ENCODE results near the gene MFSD12.

MFSD12 gene

DNA sequence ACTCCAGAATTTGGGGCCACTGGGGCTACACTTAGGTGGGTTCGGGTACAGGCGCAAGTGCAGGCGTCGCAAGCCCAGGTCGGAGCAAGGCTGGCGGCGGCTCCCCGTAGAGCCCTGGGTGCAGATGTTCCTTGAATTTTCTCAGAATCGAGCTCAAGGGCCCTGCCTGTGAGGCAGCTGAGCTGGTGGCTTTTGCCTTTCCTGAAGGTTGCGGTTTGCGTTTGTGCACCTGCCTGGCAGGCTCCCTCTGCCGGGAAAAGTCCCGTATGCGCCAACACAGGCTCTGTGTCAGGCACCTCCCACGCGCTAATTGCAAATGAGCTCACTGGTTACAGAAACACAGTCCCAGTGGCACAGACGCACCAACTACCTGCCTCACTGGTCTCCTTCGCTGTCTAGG lies 62.8 kb downstream of the MFSD12 start:
- peak in 3 of 10 donors; percentile 34 to 91 (median 89) for DNase-seq
- intact Hi-C loops (cut with DNase I): no loop called here

All from posterior cingulate gyrus (tissue), 11 donors.